Breast epithelium (tissue), 4 donors: Measurements from ENCODE around the gene CFAP54. TPM values are rescaled to one million over a fixed set of nuclear protein-coding genes. Genes with fewer than 3 reads are reported as not detected.

Source experiments
- DNase-seq, 2 donors: peaks; one replicate each; pipeline ENCODE4 v3.0.0-alpha.2; 2019; ENCODE audit warnings: low spot score in 2 of 2
- H3K27ac ChIP-seq, 2 donors: fragments of 200-600 bp; sonication (generic) in 1 of 2; one replicate each; pipeline ENCODE4 v1.5.1; 2016 to 2019; ENCODE audit warnings: mild to moderate bottlenecking in 1 of 2
- H3K27me3 ChIP-seq, 2 donors: fragments of 200-600 bp; sonication (generic) in 1 of 2; one replicate each; pipeline versions ENCODE4 v1.5.1 to v1.6.0; 2017 to 2019; ENCODE audit warnings: control low read depth in 1 of 2, mild to moderate bottlenecking in 1 of 2
- H3K36me3 ChIP-seq: fragments of 200-600 bp; one replicate; pipeline ENCODE4 v1.5.1; 2019
- H3K4me1 ChIP-seq, 2 donors: fragments of 200-600 bp; sonication (generic); one replicate each; pipeline ENCODE4 v1.5.1; 2016 to 2019; ENCODE audit warnings: control low read depth in 1 of 2
- H3K4me3 ChIP-seq, 3 donors: fragments of 200-600 bp; sonication (generic); 1 replicate in 2 of 3; 2 replicates in 1 of 3; pipeline ENCODE4 v1.5.1; 2016 to 2019; ENCODE audit warnings: mild to moderate bottlenecking in 3 of 3, moderate library complexity in 2 of 3
- H3K9me3 ChIP-seq, 2 donors: fragments of 200-600 bp; sonication (generic) in 1 of 2; one replicate each; pipeline ENCODE4 v1.5.1; 2016 to 2019; ENCODE audit warnings: control low read depth in 1 of 2
- POLR2A ChIP-seq: fragments of 450-650 bp; IDR thresholded peaks from one replicate; pipeline ENCODE4 v1.6.1; 2016; ENCODE audit warnings: antibody characterized with exemption, mild to moderate bottlenecking, moderate library complexity
- POLR2AphosphoS5 ChIP-seq, 3 donors: sonication (generic); formaldehyde crosslinking; IDR thresholded peaks; one replicate each; pipeline ENCODE4 v1.6.1; 2017; ENCODE audit warnings: antibody characterized with exemption in 3 of 3
- intact Hi-C: fragments of 100-400 bp; cut with DNase I; formaldehyde crosslinking; loops from one replicate; pipeline ENCODE4 v1.15.1; 2023; ENCODE audit warnings: low total_unique reads
- total RNA-seq, 3 donors: library from RNA; depleted of rRNA; stranded (reverse); fragments of >200 nt; gene quantifications; one replicate each; pipeline ENCODE4 v1.1.0, GENCODE V29; 2016
- TF ChIP-seq, protein P1 (sequence below), 3 donors: fragments of 450-650 bp; IDR thresholded peaks; one replicate each; pipeline ENCODE4 v1.5.1; 2016 to 2017; ENCODE audit warnings: antibody characterized with exemption in 3 of 3, mild to moderate bottlenecking in 3 of 3, moderate library complexity in 3 of 3

Gene CFAP54
- total RNA-seq, 3 donors from 2014 or later, result 0.48 to 7.3 (median 2.9) TPM

DNA sequence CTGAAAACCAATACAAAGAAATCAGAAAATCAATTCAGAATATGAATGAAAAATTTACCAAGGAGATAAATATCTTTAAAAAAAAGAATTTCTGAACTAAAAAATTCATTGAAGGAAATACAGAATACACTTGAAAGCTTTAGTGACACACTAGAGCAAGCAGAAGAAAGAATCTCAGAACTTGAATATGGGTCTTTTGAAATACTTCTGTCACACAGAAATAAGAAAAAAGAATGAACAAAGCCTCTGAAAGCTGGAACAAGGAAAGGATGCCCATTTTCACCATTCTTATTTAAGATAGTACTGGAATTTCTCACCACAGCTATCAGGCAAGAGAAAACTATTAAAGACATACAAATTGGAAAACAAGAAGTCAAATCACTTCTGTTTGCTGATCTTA is 314.6 kb downstream of the CFAP54 start:
- no peaks in the 10 kb centered on the region for H3K4me1 ChIP-seq
- no peak overlapping the region for H3K4me3 ChIP-seq
- no peak for DNase-seq
- no peak overlapping the region for H3K27ac ChIP-seq
- H3K9me3 ChIP-seq, result peaks cover 7 to 22% of the 10 kb centered on the region in 2 donors
- no peaks in the 10 kb centered on the region for H3K36me3 ChIP-seq
- intact Hi-C loops, result no loop called here
- H3K27me3 ChIP-seq, result no peaks in the 10 kb centered on the region
- TF ChIP-seq, protein P1, sequence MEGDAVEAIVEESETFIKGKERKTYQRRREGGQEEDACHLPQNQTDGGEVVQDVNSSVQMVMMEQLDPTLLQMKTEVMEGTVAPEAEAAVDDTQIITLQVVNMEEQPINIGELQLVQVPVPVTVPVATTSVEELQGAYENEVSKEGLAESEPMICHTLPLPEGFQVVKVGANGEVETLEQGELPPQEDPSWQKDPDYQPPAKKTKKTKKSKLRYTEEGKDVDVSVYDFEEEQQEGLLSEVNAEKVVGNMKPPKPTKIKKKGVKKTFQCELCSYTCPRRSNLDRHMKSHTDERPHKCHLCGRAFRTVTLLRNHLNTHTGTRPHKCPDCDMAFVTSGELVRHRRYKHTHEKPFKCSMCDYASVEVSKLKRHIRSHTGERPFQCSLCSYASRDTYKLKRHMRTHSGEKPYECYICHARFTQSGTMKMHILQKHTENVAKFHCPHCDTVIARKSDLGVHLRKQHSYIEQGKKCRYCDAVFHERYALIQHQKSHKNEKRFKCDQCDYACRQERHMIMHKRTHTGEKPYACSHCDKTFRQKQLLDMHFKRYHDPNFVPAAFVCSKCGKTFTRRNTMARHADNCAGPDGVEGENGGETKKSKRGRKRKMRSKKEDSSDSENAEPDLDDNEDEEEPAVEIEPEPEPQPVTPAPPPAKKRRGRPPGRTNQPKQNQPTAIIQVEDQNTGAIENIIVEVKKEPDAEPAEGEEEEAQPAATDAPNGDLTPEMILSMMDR (IDR thresholded peaks at IDR 0.05), result no peak
- TF ChIP-seq POLR2AphosphoS5 (IDR thresholded peaks at IDR 0.05) (no peak), POLR2A (no peak)

DNA sequence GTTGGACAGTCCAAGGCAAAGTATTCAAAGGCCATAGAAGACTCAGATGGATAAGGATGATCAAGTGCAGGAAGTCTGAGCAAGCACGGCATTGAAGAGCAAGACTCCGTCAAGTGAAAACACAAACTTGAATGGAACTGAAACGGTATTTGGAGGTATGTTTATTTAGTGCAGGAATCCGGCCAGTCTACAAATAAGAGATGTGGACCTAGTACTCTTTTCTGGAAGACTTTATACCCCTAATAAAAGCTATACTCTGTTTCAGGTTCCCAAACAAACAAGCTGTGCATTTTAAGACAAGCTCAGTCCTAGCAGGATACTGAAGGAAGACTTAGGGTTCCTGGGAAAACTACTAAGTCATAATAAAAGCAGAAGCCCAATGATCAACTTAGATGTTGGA is 316.9 kb downstream of the CFAP54 start:
- H3K27me3 ChIP-seq, result no peaks in the 10 kb centered on the region
- H3K4me1 ChIP-seq, result no peaks in the 10 kb centered on the region
- intact Hi-C loops, result no loop called here
- H3K9me3 ChIP-seq, result peaks cover 7 to 30% of the 10 kb centered on the region in 2 donors
- no peak overlapping the region for H3K4me3 ChIP-seq
- no peak overlapping the region for H3K27ac ChIP-seq
- no peak for DNase-seq
- H3K36me3 ChIP-seq, result no peaks in the 10 kb centered on the region
- TF ChIP-seq, protein P1 (IDR thresholded peaks at IDR 0.05), result no peak

DNA sequence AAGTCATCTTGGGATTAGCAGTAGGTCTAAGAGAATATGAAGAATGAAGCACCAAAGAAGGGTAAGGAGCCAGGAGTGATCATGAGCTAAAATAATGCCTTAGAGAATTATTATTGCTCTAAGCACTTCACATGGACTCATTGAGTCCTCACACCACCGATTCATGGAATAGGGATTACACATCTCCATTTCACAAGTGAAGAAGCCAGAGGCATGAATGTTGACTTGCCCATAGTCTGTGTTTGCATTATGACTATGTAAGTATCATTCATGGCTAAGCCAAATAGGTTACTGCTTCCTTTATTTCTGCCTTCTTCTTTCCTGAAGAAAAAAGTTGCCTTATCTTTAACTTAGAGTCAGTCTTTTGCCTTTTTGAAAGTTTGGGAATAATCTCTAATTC is 318.4 kb downstream of the CFAP54 start:
- Histone ChIP-seq H3K4me1 (no peaks in the 10 kb centered on the region), H3K4me3 (no peak overlapping the region), H3K27ac (no peak overlapping the region), H3K27me3 (no peaks in the 10 kb centered on the region), H3K36me3 (no peaks in the 10 kb centered on the region), H3K9me3 (peaks cover 7 to 30% of the 10 kb centered on the region in 2 donors)
- no peak for DNase-seq
- intact Hi-C loops, result no loop called here
- TF ChIP-seq, protein P1 (IDR thresholded peaks at IDR 0.05), result no peak
- TF ChIP-seq POLR2A (no peak), POLR2AphosphoS5 (IDR thresholded peaks at IDR 0.05) (no peak)

DNA sequence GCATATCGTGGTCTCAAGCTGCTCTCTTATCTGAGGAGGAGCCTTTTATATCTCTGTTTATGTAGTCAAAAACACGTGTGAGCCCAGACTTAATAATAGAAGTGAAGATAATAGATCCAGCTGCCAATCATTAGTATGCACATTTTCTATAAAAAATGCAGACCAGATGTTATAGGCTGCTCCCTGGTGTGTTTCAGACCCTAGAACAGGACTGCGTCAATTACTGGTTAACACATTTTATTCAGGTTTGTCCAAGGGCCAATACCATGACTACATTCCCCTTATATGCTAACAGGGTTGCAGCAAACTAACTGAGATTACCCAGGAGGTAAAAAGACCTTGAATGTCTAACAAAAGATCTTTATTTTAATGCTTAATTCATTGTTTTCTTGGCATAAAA is 319.2 kb downstream of the CFAP54 start:
- no peak for DNase-seq
- Histone ChIP-seq H3K27me3 (no peaks in the 10 kb centered on the region), H3K36me3 (no peaks in the 10 kb centered on the region), H3K4me3 (no peak overlapping the region), H3K27ac (no peak overlapping the region), H3K4me1 (no peaks in the 10 kb centered on the region), H3K9me3 (peaks cover 2 to 26% of the 10 kb centered on the region in 2 donors)
- TF ChIP-seq, protein P1 (IDR thresholded peaks at IDR 0.05), result no peak
- TF ChIP-seq POLR2AphosphoS5 (IDR thresholded peaks at IDR 0.05) (no peak), POLR2A (no peak)
- intact Hi-C loops, result no loop called here

DNA sequence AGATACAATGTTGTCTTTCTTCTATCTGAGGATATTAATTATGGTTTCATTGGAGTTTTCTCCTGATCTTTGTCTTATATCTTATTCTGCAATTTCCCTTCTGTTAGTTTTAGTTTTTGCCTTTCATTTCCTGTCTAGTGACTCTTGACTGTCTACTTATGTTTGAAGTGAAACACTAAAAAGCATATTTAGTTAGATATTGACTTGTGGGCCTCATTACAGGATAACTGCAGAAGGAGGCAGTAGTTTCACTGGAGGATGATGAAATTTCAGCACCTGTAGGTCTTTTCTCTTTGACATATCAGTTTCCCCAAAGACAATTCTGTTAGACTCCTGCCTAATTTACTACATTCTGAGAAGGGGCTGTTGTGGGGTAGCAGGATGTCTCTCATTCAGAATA is 320.1 kb downstream of the CFAP54 start:
- Histone ChIP-seq H3K4me1 (no peaks in the 10 kb centered on the region), H3K9me3 (peaks cover 0 to 16% of the 10 kb centered on the region in 2 donors), H3K4me3 (no peak overlapping the region), H3K36me3 (no peaks in the 10 kb centered on the region), H3K27me3 (no peaks in the 10 kb centered on the region), H3K27ac (no peak overlapping the region)
- intact Hi-C loops, result no loop called here
- no peak for DNase-seq
- TF ChIP-seq POLR2A, result no peak
- TF ChIP-seq, protein P1 (IDR thresholded peaks at IDR 0.05), result no peak
- no peak for TF ChIP-seq POLR2AphosphoS5 (IDR thresholded peaks at IDR 0.05)
